Measurements from ENCODE around the gene TYROBP. TPM values are rescaled to one million over a fixed set of nuclear protein-coding genes. Genes with fewer than 3 reads are reported as not detected.
A peak's percentile ranks its signal among the peaks of the same experiment; 100 is the strongest.

Gene TYROBP
- total RNA-seq, 1 donor from 2014 or later: not detected

DNA sequence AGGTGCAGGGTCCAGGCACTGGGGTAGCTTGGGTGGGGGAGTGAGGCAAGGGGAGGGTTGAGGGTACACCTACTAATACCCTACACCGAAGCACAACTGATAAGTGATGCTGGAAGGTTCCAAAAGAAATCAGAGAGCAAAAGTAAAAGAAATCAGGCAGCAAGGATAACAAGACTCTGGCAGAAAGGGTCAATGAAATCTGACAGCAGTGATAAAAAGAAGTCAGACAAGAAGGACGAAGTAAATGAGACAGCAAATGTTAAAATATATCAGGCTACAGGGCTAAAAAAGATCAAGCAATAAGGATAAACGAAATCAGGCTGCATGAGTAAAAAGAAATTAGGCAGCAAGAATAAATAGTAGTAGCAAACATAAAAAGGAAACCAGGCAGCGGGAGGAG lies 32.7 kb upstream of the TYROBP start:
- TF ChIP-seq, protein P1, sequence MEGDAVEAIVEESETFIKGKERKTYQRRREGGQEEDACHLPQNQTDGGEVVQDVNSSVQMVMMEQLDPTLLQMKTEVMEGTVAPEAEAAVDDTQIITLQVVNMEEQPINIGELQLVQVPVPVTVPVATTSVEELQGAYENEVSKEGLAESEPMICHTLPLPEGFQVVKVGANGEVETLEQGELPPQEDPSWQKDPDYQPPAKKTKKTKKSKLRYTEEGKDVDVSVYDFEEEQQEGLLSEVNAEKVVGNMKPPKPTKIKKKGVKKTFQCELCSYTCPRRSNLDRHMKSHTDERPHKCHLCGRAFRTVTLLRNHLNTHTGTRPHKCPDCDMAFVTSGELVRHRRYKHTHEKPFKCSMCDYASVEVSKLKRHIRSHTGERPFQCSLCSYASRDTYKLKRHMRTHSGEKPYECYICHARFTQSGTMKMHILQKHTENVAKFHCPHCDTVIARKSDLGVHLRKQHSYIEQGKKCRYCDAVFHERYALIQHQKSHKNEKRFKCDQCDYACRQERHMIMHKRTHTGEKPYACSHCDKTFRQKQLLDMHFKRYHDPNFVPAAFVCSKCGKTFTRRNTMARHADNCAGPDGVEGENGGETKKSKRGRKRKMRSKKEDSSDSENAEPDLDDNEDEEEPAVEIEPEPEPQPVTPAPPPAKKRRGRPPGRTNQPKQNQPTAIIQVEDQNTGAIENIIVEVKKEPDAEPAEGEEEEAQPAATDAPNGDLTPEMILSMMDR (IDR thresholded peaks at IDR 0.05; ENCODE audit: unreplicated experiment): no peak
- Mint-ChIP-seq H3K27ac (ENCODE audit: unreplicated experiment) (peak overlapping the region; percentile 73), H3K9me3 (ENCODE audit: unreplicated experiment) (no peaks in the 10 kb centered on the region), H3K4me1 (ENCODE audit: unreplicated experiment) (peaks cover 49% of the 10 kb centered on the region), H3K36me3 (ENCODE audit: low read depth, unreplicated experiment) (peaks cover 37% of the 10 kb centered on the region), H3K27me3 (ENCODE audit: unreplicated experiment) (peaks cover 22% of the 10 kb centered on the region), H3K4me3 (ENCODE audit: unreplicated experiment) (no peak overlapping the region)
- DNase-seq (ENCODE audit: low spot score): no peak

DNA sequence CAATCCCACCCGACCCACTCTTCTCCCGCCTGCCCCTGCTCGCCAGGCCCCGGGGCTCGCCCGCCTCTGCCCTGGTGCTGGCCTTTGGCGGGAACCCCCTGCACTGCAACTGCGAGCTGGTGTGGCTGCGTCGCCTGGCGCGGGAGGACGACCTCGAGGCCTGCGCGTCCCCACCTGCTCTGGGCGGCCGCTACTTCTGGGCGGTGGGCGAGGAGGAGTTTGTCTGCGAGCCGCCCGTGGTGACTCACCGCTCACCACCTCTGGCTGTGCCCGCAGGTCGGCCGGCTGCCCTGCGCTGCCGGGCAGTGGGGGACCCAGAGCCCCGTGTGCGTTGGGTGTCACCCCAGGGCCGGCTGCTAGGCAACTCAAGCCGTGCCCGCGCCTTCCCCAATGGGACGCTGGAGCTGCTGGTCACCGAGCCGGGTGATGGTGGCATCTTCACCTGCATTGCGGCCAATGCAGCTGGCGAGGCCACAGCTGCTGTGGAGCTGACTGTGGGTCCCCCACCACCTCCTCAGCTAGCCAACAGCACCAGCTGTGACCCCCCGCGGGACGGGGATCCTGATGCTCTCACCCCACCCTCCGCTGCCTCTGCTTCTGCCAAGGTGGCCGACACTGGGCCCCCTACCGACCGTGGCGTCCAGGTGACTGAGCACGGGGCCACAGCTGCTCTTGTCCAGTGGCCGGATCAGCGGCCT lies 32.1 kb upstream of the TYROBP start:
- Mint-ChIP-seq H3K36me3 (ENCODE audit: low read depth, unreplicated experiment) (peaks cover 31% of the 10 kb centered on the region), H3K4me3 (ENCODE audit: unreplicated experiment) (no peak overlapping the region), H3K4me1 (ENCODE audit: unreplicated experiment) (peaks cover 53% of the 10 kb centered on the region), H3K9me3 (ENCODE audit: unreplicated experiment) (no peaks in the 10 kb centered on the region), H3K27me3 (ENCODE audit: unreplicated experiment) (peaks cover 17% of the 10 kb centered on the region), H3K27ac (ENCODE audit: unreplicated experiment) (no peak overlapping the region)
- no peak for DNase-seq (ENCODE audit: low spot score)
- TF ChIP-seq, protein P1 (IDR thresholded peaks at IDR 0.05; ENCODE audit: unreplicated experiment): no peak

DNA sequence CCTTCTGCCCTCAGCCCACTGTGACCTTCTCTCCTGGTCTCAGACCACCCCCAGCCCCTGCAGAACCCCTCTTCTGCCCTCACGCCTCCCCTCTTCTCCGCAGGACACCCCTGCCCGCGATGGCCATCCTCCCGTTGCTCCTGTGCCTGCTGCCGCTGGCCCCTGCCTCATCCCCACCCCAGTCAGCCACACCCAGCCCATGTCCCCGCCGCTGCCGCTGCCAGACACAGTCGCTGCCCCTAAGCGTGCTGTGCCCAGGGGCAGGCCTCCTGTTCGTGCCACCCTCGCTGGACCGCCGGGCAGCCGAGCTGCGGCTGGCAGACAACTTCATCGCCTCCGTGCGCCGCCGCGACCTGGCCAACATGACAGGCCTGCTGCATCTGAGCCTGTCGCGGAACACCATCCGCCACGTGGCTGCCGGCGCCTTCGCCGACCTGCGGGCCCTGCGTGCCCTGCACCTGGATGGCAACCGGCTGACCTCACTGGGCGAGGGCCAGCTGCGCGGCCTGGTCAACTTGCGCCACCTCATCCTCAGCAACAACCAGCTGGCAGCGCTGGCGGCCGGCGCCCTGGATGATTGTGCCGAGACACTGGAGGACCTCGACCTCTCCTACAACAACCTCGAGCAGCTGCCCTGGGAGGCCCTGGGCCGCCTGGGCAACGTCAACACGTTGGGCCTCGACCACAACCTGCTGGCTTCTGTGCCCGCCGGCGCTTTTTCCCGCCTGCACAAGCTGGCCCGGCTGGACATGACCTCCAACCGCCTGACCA lies 31.4 kb upstream of the TYROBP start:
- Mint-ChIP-seq H3K4me3 (ENCODE audit: unreplicated experiment) (no peak overlapping the region), H3K27ac (ENCODE audit: unreplicated experiment) (no peak overlapping the region), H3K36me3 (ENCODE audit: low read depth, unreplicated experiment) (peaks cover 31% of the 10 kb centered on the region), H3K4me1 (ENCODE audit: unreplicated experiment) (peaks cover 53% of the 10 kb centered on the region), H3K9me3 (ENCODE audit: unreplicated experiment) (no peaks in the 10 kb centered on the region), H3K27me3 (ENCODE audit: unreplicated experiment) (peaks cover 17% of the 10 kb centered on the region)
- TF ChIP-seq, protein P1 (IDR thresholded peaks at IDR 0.05; ENCODE audit: unreplicated experiment): no peak
- no peak for DNase-seq (ENCODE audit: low spot score)

DNA sequence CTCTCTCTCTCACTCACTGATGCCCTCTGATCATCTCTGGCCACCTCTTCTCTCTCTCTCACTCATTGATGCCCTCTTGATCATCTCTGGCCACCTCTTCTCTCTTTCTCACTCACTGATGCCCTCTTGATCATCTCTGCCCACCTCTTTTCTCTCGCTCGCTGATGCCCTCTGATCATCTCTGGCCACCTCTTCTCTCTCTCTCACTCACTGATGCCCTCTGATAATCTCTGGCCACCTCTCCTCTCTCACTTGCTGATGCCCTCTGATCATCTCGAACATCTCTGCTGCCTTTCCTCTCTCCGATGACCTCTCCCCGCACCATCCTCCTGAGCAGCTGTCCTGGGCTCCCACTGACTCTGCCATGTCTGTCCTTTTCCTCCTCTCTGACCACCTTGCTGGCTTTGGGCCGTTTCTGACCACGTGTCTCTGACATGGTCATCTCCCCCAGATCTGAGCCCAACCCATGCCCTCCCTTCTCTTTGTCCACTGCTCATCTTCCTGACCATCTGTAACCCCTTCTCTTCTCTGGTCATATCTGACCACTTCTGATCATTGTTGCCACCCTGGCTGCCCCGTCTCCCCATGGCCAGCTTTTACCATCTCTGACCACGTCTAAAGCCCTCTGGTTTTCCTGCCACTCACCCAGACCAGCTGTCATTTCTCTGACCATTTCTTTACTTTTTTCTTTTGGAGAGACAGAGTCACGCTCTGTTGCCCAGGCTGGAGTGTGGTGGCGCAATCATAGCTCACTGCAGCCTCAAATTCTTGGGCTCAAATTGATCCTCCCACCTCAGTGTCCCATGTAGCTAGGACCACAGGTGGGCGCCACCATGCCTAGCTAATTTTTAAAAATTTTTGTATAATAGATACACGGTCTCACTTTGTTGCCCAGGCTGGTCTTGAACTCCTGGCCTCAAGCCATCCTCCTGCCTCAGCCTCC lies 30.5 kb upstream of the TYROBP start:
- TF ChIP-seq, protein P1 (IDR thresholded peaks at IDR 0.05; ENCODE audit: unreplicated experiment): no peak

More for the DNA sequence above, 30.5 kb upstream of the TYROBP start:
- Mint-ChIP-seq H3K27me3 (ENCODE audit: unreplicated experiment) (peaks cover 14% of the 10 kb centered on the region), H3K27ac (ENCODE audit: unreplicated experiment) (peak overlapping the region; percentile 33), H3K4me1 (ENCODE audit: unreplicated experiment) (peaks cover 47% of the 10 kb centered on the region), H3K9me3 (ENCODE audit: unreplicated experiment) (no peaks in the 10 kb centered on the region), H3K4me3 (ENCODE audit: unreplicated experiment) (peak overlapping the region; percentile 91), H3K36me3 (ENCODE audit: low read depth, unreplicated experiment) (peaks cover 25% of the 10 kb centered on the region)
- DNase-seq (ENCODE audit: low spot score): no peak
